ENCODE results near the gene DYNLT3. TPM values are rescaled to one million over a fixed set of nuclear protein-coding genes. Genes with fewer than 3 reads are reported as not detected.

DYNLT3 gene
- total RNA-seq, 4 donors from 2014 or later = 10.5 to 16.9 (median 11.1) TPM

- no peaks in the 10 kb centered on the region for H3K27me3 ChIP-seq
- 32% methylated on average over 5 of the region's 5 CpGs for WGBS
- TF ChIP-seq CTCF (IDR thresholded peaks at IDR 0.05) (no peak), EP300 (IDR thresholded peaks at IDR 0.05) (no peak), POLR2AphosphoS5 (IDR thresholded peaks at IDR 0.05) (no peak), POLR2A (IDR thresholded peaks at IDR 0.05) (no peak)
- DNase-seq (ENCODE audit: low spot score in 2 of 2) = no peak
- H3K4me3 ChIP-seq = peak overlapping the region; percentile 74
- no peaks in the 10 kb centered on the region for H3K36me3 ChIP-seq
- no peaks in the 10 kb centered on the region for H3K4me1 ChIP-seq
- H3K27ac ChIP-seq = peak overlapping the region; percentile 85
- H3K9me3 ChIP-seq = no peaks in the 10 kb centered on the region
Measured at GRCh38 chrX:37847733-37848197, 394 bp upstream of the DYNLT3 start.

GRCh38 chrX:37846558-37846933 lies 825 bp downstream of the DYNLT3 start:
- H3K4me3 ChIP-seq = peak overlapping the region; percentile 74
- 45% methylated on average over 1 of the region's 1 CpG for WGBS
- no peak for TF ChIP-seq POLR2A (IDR thresholded peaks at IDR 0.05)
- TF ChIP-seq POLR2AphosphoS5 (IDR thresholded peaks at IDR 0.05) = no peak
- TF ChIP-seq EP300 (IDR thresholded peaks at IDR 0.05) = no peak
- no peak for TF ChIP-seq CTCF (IDR thresholded peaks at IDR 0.05)

GRCh38 chrX:37846141-37846540 lies 1.2 kb downstream of the DYNLT3 start:
- no peaks in the 10 kb centered on the region for H3K27me3 ChIP-seq
- TF ChIP-seq CTCF (IDR thresholded peaks at IDR 0.05) = no peak
- TF ChIP-seq EP300 (IDR thresholded peaks at IDR 0.05) = no peak
- H3K36me3 ChIP-seq = no peaks in the 10 kb centered on the region
- no peaks in the 10 kb centered on the region for H3K4me1 ChIP-seq
- 75% methylated on average over 3 of the region's 3 CpGs for WGBS
- H3K27ac ChIP-seq = no peak overlapping the region
- DNase-seq (ENCODE audit: low spot score in 2 of 2) = no peak
- H3K9me3 ChIP-seq = no peaks in the 10 kb centered on the region
- peak overlapping the region; percentile 74 for H3K4me3 ChIP-seq

More at GRCh38 chrX:37846558-37846933, 825 bp downstream of the DYNLT3 start:
- H3K9me3 ChIP-seq = no peaks in the 10 kb centered on the region
- H3K4me1 ChIP-seq = no peaks in the 10 kb centered on the region
- no peak for DNase-seq (ENCODE audit: low spot score in 2 of 2)
- peak overlapping the region; percentile 85 for H3K27ac ChIP-seq
- H3K36me3 ChIP-seq = no peaks in the 10 kb centered on the region
- H3K27me3 ChIP-seq = no peaks in the 10 kb centered on the region

GRCh38 chrX:37844622-37845021 lies 2.7 kb downstream of the DYNLT3 start:
- no peak for TF ChIP-seq POLR2AphosphoS5 (IDR thresholded peaks at IDR 0.05)
- no peak for TF ChIP-seq CTCF (IDR thresholded peaks at IDR 0.05)
- TF ChIP-seq POLR2A (IDR thresholded peaks at IDR 0.05) = no peak
- no peak for TF ChIP-seq EP300 (IDR thresholded peaks at IDR 0.05)
- DNase-seq (ENCODE audit: low spot score in 2 of 2) = no peak
- H3K36me3 ChIP-seq = no peaks in the 10 kb centered on the region
- H3K4me3 ChIP-seq = no peak overlapping the region
- no peak overlapping the region for H3K27ac ChIP-seq
- H3K9me3 ChIP-seq = no peaks in the 10 kb centered on the region
- no peaks in the 10 kb centered on the region for H3K27me3 ChIP-seq
- H3K4me1 ChIP-seq = no peaks in the 10 kb centered on the region

- Histone ChIP-seq H3K36me3 (no peaks in the 10 kb centered on the region), H3K27me3 (no peaks in the 10 kb centered on the region), H3K4me3 (no peak overlapping the region), H3K9me3 (no peaks in the 10 kb centered on the region), H3K27ac (no peak overlapping the region), H3K4me1 (no peaks in the 10 kb centered on the region)
- DNase-seq (ENCODE audit: low spot score in 2 of 2) = no peak
- TF ChIP-seq CTCF (IDR thresholded peaks at IDR 0.05) (no peak), POLR2A (IDR thresholded peaks at IDR 0.05) (no peak), EP300 (IDR thresholded peaks at IDR 0.05) (no peak), POLR2AphosphoS5 (IDR thresholded peaks at IDR 0.05) (no peak)
- 74% methylated on average over 3 of the region's 3 CpGs for WGBS
Measured at GRCh38 chrX:37840931-37841330, 6.4 kb downstream of the DYNLT3 start.

Data from suprapubic skin (tissue), 4 donors.